Caki2 (cell line): ENCODE data around the gene SKA2. TPM values are rescaled to one million over a fixed set of nuclear protein-coding genes. Genes with fewer than 3 reads are reported as not detected.
"Not testable (repeated sequence)": the region's sequence is repeated elsewhere in the genome, so short reads cannot be mapped to it uniquely, and the experiment has no call there.

Experiments used
- DNase-seq: peaks from one replicate; pipeline ENCODE4 v3.0.0-alpha.2; 2015; ENCODE audit warnings: low read depth
- in situ Hi-C: cut with HindIII; loops from 2 replicates; pipeline ENCODE4 v1.10.0; 2016; ENCODE audit warnings: low sequenced_read_pairs, low pct_unique_long_range_greater_than_20kb, mixed read lengths
- total RNA-seq: library from RNA; depleted of rRNA; stranded (reverse); fragments of >200 nt; shearing (Covaris generic); gene quantifications from 2 replicates; pipeline ENCODE4 v1.2.3, GENCODE V29; 2014; ENCODE audit warnings: low replicate concordance

SKA2 gene
- total RNA-seq, 1 experiment from 2014 or later = 63.0 TPM

GRCh38 chr17:59155439-59156177 lies 622 bp upstream of the SKA2 start, which contains the start of gene PRR11:
TSS of gene PRR11 (plus strand) at chr17:59155746. CDS start at chr17:59169753, 14,007 bp downstream.
- in situ Hi-C loops = no loop called here
- peak; percentile 100 for DNase-seq

- in situ Hi-C loops = no loop called here
- peak; percentile 58 for DNase-seq
These were observed 680 bp downstream of the SKA2 start for GRCh38 chr17:59154292-59154720.

- in situ Hi-C loops = no loop called here
- no peak for DNase-seq
These were observed 2.1 kb downstream of the SKA2 start for GRCh38 chr17:59152925-59153324.

- in situ Hi-C loops = no loop called here
- DNase-seq = no peak
These were observed 3.4 kb downstream of the SKA2 start for GRCh38 chr17:59151591-59151990.

GRCh38 chr17:59151006-59151405 lies 4.0 kb downstream of the SKA2 start:
- in situ Hi-C loops = no loop called here

GRCh38 chr17:59149841-59150511 lies 5.0 kb downstream of the SKA2 start:
- in situ Hi-C loops = no loop called here

More at GRCh38 chr17:59151006-59151405, 4.0 kb downstream of the SKA2 start:
- no peak for DNase-seq

DNA sequence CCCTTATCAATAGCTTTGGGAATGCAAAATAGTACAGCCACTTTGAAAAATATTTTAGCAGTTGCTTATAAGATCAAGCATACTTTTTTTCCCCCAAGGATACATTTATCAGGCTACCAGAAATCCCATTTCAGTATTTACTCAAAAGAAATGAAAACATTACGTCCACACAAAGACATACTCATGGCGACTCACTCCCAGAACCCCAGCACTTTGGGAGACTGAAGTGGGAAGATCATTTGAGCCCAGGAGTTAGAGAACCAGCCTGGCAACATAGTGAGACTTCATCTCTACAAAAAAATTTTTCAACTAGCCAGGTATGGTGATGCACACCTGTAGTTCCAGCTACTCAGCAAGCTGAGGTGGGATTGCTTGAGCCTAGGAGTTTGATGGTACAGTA lies 5.9 kb downstream of the SKA2 start:
- in situ Hi-C loops = no loop called here
- DNase-seq = no peak

More at GRCh38 chr17:59149841-59150511, 5.0 kb downstream of the SKA2 start:
- no peak for DNase-seq

DNA sequence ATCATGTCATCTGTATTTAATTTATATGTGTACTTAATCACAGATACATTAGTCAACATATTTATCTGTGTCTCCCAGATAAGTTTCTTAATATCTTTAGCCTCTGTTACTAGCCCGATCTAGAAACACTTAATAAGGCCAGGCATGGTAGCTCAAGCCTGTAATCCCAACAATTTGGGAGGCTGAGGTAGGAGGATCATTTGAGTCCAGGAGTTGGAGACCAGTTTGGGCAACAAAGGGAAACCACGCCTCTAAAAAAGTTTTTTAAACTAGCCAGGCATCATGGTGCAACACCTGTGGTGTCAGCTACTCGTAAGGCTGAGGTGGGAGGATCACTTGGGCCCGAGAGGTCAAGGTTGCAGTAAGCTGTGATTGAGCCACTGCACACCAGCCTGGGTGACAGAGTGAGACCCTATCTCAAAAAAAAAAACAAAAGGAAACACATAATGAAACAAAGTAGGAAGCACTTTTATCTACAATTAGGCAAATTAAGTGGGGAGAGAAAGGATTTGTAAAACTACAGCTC lies 9.4 kb downstream of the SKA2 start:
- DNase-seq = no peak
- in situ Hi-C loops = no loop called here

GRCh38 chr17:59141860-59142259 lies 13.1 kb downstream of the SKA2 start:
- DNase-seq = no peak
- in situ Hi-C loops = no loop called here

- DNase-seq = no peak
- in situ Hi-C loops = no loop called here
These were observed 15.0 kb downstream of the SKA2 start for GRCh38 chr17:59139939-59140338.

- DNase-seq = not testable (repeated sequence)
These were observed 16.6 kb downstream of the SKA2 start for GRCh38 chr17:59138339-59138738.

GRCh38 chr17:59131131-59131530 lies 23.9 kb downstream of the SKA2 start:
- in situ Hi-C loops = no loop called here
- DNase-seq = no peak

More at GRCh38 chr17:59138339-59138738, 16.6 kb downstream of the SKA2 start:
- in situ Hi-C loops = not testable (repeated sequence)

DNA sequence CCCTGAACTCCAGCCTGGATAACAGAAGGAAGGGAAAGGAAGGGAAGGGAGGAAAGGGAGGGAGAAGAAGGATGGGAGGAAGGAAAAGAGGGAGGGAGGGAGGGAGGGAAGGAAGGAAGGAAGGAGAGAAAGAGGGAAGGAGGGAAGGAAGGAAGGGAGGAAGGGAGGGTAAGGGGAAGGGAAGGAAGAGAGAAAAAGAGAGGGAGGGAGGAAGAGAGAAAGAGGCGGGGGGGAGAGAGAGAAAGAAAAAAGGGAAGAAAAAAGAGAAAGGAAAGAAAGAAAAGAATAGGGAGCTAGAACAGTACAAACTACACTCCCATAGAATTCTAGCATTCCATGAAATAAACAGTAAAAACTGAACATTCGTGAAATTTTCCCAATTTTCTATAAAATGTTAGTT lies 25.2 kb downstream of the SKA2 start:
- no peak for DNase-seq
- in situ Hi-C loops = no loop called here

DNA sequence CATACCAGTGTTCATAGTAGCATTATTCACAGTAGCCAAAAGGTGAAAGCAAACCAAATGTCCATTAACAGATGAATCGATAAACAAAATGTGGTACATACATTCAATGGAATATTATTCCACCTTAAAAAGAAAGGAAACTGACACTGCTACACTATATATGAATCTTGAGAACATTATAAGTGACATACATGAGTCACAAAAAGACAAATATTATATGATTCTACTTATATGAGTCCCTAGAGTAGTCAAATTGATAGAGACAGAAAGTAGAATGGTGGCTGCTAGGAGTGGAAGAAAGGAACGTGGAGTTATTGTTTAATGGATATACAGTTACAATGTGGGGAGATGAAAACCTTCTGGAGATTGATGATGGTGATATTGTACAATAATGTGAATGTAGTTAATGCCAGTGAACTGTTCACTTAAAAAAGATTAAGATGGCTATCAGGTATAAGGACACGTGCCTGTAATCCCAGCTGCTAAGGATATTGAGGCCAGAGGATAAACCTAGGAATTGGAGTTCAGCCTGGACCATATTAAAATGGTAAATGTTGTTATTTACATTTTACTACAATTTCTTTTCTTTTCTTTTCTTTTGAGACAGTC lies 28.1 kb downstream of the SKA2 start:
- no peak for DNase-seq
- in situ Hi-C loops = no loop called here

GRCh38 chr17:59124665-59125064 lies 30.3 kb downstream of the SKA2 start:
- in situ Hi-C loops = no loop called here
- no peak for DNase-seq

GRCh38 chr17:59121901-59122480 lies 33.0 kb downstream of the SKA2 start:
- peak; percentile 89 for DNase-seq
- in situ Hi-C loops = no loop called here

- in situ Hi-C loops = no loop called here
- no peak for DNase-seq
These were observed 39.5 kb downstream of the SKA2 start for GRCh38 chr17:59115474-59115873.

- DNase-seq = no peak
- in situ Hi-C loops = no loop called here
These were observed 43.4 kb downstream of the SKA2 start for GRCh38 chr17:59111539-59111938.

- in situ Hi-C loops = no loop called here
- DNase-seq = no peak
These were observed 44.0 kb downstream of the SKA2 start for GRCh38 chr17:59110973-59111372.
